Measurements from ENCODE around the gene TMTC4.
"Not testable (repeated sequence)": the region's sequence is repeated elsewhere in the genome, so short reads cannot be mapped to it uniquely, and the experiment has no call there.

The TMTC4 gene

DNA sequence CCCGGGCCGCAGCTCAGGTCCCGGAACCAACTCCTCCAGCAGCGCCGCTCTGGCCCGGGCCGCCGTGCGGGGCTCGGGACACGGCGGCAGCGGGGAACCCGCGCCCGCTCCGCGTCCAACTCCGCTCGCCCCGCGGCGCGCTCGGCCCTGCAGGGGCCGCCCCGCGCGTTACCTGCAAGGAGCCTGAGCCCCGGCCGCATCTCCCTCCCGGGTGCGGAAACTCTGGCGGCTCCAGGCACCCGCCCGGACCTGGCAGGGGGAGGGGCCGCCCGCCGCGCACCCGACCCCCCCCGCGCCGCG lies at the start of gene TMTC4:
Gene TMTC4, minus strand, starts transcription at position 224 of the 300 bp plus-strand sequence. CDS start 4,433 bp downstream, outside the sequence.
- no peak for DNase-seq (ENCODE audit: extremely low read depth in 1 of 2, low read depth in 1 of 2)

- no peak for DNase-seq (ENCODE audit: extremely low read depth in 1 of 2, low read depth in 1 of 2)
Measured at GRCh38 chr13:100722517-100722916, 47.9 kb upstream of the TMTC4 start.

- DNase-seq (ENCODE audit: extremely low read depth in 1 of 2, low read depth in 1 of 2): peak; percentile 1 to 24
Measured at GRCh38 chr13:100721885-100722512, 47.4 kb upstream of the TMTC4 start.

- DNase-seq (ENCODE audit: extremely low read depth in 1 of 2, low read depth in 1 of 2): no peak
Measured at GRCh38 chr13:100715604-100716003, 41.0 kb upstream of the TMTC4 start.

GRCh38 chr13:100714478-100714877 lies 39.9 kb upstream of the TMTC4 start:
- no peak for DNase-seq (ENCODE audit: extremely low read depth in 1 of 2, low read depth in 1 of 2)

GRCh38 chr13:100710176-100710575 lies 35.6 kb upstream of the TMTC4 start:
- DNase-seq (ENCODE audit: extremely low read depth in 1 of 2, low read depth in 1 of 2): no peak

DNA sequence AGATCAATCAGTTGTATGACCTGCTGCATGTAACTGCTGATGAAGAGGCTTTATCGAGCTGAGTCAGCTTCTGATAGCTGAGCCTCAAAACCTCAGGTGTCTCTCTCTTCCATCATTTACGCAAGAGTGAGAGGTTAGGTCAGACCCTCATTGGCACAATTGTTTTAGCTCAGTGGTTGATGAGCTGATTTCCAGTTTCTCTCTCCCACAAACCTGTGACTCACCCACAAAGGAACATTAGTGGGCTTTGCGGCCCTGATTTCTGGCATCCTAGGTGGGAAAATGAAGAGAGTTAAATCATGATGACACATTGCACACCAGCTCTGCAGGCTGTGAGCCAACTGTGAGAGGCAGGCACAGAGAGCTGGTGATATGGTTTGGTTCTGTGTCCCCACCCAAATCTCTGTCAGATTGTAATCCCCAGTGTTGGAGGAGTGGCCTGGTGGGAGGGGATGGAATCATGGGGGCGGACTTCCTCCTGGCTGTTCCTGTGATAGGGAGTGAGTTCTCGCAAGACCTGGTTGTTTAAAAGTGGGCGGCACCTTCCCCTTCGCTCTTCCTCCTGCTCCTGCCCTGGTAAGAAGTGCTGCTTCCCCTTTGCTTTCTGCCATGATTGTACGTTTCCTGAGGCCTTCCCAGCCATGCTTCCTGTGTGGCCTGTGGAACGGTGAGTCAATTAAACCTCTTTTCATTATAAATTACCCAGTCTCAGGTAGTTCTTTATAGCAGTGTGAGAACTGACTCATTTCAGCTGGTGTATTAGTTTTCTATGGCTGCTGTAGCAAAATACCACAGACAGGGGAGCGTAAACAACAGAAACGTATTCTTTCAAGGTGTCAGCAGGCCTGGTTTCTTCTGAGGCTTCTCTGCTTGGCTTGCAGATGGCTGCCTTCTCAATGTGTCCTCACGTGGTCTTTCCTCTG lies 33.5 kb upstream of the TMTC4 start:
- no peak for DNase-seq (ENCODE audit: extremely low read depth in 1 of 2, low read depth in 1 of 2)

DNA sequence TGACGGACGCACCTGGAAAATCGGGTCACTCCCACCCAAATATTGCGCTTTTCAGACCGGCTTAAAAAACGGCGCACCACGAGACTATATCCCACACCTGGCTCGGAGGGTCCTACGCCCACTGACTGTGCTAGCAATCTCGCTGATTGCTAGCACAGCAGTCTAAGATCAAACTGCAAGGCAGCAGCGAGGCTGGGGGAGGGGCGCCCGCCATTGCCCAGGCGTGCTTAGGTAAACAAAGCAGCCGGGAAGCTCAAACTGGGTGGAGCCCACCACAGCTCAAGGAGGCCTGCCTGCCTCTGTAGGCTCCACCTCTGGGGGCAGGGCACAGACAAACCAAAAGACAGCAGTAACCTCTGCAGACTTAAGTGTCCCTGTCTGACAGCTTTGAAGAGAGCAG lies 23.7 kb upstream of the TMTC4 start:
- not testable (repeated sequence) for DNase-seq (ENCODE audit: extremely low read depth in 1 of 2, low read depth in 1 of 2)

DNA sequence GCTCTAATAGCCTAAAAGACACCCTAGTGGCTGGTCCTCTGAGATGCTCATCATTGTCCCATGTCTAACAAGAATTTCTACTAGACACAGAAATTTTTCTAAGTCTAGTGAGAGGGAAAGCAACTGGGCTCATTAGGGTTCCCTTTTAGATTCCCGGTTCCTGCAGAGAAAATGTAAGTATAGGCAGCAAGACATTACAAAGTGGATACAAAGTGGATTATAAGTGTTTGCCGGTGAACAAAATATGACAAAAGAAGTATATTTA lies 20.8 kb upstream of the TMTC4 start:
- DNase-seq (ENCODE audit: extremely low read depth in 1 of 2, low read depth in 1 of 2): no peak

DNA sequence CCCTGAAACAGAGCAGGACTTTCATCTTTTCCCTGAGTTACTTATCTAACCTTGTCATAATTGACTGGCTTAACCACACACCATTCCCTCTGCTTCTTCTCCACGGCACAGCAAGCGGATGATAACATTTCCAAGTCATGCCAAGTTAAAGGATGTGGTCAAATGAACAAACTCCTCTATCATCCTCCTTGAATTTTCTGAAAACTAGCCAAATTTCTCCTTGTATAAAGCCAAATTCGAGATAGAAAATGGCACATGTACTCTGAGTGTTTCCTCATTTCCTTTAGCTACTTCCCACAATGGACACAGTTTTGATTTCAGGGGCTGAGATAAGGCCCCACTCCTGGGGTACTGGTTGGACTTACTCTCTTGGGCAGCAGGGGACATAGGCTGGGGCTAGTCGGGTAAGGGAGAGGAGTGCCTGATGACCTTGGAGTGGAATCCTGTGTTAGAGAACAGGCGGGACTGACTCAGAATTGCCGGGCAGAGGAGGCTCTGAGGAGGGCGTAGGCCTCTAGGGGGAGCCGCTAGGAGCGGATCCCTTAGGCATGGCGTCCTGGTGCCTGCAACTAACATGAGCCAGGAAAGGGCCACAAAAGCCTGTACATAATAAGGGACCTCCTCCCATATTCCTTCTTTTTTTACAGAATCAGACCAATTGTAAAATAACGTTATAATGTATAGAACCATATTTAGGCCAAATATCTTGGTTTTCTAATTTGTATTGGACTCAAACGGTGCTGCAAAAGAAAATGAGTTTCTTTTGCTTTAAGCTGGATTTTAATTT lies 20.3 kb upstream of the TMTC4 start:
- DNase-seq (ENCODE audit: extremely low read depth in 1 of 2, low read depth in 1 of 2): no peak

- DNase-seq (ENCODE audit: extremely low read depth in 1 of 2, low read depth in 1 of 2): no peak
Measured at GRCh38 chr13:100689191-100689590, 14.6 kb upstream of the TMTC4 start.

DNA sequence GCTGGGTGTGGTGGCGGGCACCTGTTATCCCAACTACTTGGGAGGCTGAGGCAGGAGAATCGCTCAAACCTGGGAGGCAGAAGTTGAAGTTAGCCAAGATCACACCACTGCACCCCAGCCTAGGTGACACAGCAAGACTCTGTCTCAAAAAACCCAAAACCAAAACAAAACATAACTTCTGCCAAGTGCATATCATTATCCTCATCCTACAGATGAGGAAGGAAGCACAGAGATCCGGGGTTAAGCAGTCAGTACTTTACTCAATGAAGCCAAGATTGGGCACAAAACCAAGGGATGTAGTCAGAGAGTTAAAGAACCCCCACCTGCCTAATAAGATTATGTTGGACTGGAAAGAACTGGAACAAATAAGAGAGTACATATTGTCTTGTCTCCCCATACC lies 5.5 kb upstream of the TMTC4 start:
- no peak for DNase-seq (ENCODE audit: extremely low read depth in 1 of 2, low read depth in 1 of 2)

GRCh38 chr13:100677128-100677527 lies 2.5 kb upstream of the TMTC4 start:
- DNase-seq (ENCODE audit: extremely low read depth in 1 of 2, low read depth in 1 of 2): not testable (repeated sequence)

- no peak for DNase-seq (ENCODE audit: extremely low read depth in 1 of 2, low read depth in 1 of 2)
Measured at GRCh38 chr13:100675661-100676129, 1.1 kb upstream of the TMTC4 start.

- DNase-seq (ENCODE audit: extremely low read depth in 1 of 2, low read depth in 1 of 2): peak; percentile 99 to 100
Measured at GRCh38 chr13:100674872-100675660, 471 bp upstream of the TMTC4 start.

DNA sequence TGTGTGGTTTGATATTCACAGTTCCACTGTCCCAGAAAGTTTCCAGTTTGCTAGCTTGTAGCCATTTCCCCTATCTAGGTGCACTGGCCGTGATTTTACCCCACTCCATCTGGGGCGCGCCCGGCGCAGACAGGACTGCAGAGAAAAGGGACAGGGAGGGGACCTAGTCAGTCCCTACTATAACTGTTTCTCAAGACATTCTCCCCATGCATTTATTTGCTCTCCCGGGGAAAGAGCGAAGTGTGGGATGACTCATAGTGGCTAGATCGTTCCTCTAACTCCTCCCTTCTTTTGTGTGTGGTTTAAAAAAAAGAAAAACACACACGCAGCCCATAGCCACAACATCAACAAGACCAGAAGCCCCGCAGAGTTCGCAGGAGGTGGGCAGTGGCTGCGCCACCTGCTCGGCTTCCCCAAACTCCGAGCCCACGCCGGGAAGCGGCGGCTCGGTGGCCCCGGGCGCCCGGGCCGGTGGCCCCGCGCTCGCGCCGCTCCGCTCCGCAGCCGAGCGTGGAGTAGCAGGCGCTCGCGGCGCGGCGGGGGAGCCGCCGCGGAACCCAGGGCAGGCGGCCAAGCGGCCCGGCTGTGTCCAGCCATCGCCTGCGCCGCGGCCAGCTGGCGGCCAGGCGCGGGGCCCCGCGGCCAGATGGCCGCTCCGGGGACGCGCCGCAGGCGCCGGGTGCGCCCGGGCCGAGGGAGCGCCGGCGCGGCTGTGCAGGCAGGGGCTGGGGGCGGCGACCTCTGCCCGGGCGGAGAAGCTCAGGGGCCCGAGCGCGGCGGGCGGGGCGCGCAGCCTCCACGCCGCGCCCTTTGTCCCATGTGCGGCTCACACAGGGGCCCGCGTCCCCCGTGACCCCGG lies 653 bp downstream of the TMTC4 start:
- DNase-seq (ENCODE audit: extremely low read depth in 1 of 2, low read depth in 1 of 2): no peak

- no peak for DNase-seq (ENCODE audit: extremely low read depth in 1 of 2, low read depth in 1 of 2)
Measured at GRCh38 chr13:100673376-100673712, 1.3 kb downstream of the TMTC4 start.

DNA sequence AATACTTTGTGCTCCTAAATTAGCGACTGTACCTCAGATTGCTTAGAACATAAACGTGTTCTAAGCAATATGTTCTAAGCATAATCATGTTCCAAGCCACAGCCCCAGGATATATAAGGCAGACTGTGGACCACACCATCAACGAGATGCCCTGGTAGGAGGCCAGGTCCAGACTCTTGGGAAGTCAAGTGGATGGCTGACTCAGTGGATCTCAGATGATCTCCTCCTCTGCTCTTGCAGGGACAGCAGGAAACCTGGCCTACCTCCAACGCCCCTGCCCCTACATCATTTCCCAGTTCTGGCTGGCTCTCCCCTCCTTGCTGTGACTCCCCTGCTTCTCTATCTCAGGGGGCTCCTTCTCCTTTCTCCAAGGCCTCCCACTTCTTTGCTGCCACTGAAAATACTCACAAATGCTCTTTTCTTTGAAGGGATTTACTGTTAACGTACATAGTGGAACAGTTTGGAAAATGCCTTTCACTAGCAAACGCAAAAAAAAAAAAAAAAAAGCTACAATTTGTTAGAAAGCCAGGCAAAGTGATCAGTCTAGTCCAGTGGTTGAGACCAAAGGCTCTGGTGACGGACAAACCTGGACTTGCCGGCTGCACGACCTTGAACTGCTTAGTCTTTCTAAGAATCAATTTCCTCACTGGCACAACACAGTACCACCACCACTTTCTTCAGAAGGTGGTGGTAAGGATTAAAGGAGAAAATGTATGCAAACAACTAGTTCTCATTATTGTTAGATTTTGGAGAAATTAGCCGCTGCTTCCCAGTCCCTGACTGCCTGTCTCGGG lies 3.0 kb downstream of the TMTC4 start:
- DNase-seq (ENCODE audit: extremely low read depth in 1 of 2, low read depth in 1 of 2): no peak

DNA sequence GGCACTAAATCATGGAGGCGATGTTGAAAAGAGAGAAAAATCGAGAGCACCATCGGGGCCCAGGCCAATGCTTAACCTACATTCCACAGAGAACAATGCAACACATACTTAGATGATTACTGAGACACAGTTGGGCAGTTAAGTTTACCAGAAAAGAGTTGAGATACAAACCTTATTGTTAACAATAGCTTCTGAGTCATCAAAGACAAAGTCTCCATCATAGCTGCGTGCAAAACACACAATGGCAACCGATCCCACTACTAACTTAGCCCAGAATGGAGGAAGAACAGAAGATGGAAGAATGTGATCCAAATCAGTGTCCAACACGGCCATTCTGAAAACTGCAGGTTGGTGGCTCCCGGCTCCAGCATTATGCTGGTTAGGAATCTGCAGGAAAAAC lies 6.2 kb downstream of the TMTC4 start:
- DNase-seq (ENCODE audit: extremely low read depth in 1 of 2, low read depth in 1 of 2): no peak

All from activated CD8-positive, alpha-beta memory T cell treated with anti-CD3 and anti-CD28 coated beads for 1 hour (primary cell).